HEK293 (cell line): Measurements from ENCODE around the gene HPX.

Experiments used
- CTCF ChIA-PET: fragments of 350-600 bp; formaldehyde crosslinking; extraction: SDS; loops from one replicate; lab custom pipeline; 2021; ENCODE audit warnings: antibody characterized with exemption; lab: Yijun Ruan, JAX
- POLR2A ChIA-PET: fragments of 300-600 bp; formaldehyde crosslinking; extraction: SDS; loops from one replicate; lab custom pipeline; 2020; ENCODE audit warnings: antibody characterized with exemption, inconsistent platforms; lab: Yijun Ruan, JAX
- H3K27ac ChIP-seq: fragments of 200-500 bp; sonication (Bioruptor generic); 2 replicates; pipeline ENCODE4 v1.5.1; 2014; ENCODE audit warnings: low read depth, low read length, control low read depth, inconsistent platforms; ENCODE audit errors: extremely low read depth
- H3K36me3 ChIP-seq, 2 experiments: fragments of 200-500 bp in 1 of 2; sonication (Bioruptor generic) in 1 of 2; 1 replicate in 1 of 2; 2 replicates in 1 of 2; pipeline ENCODE4 v1.5.1; 2014 to 2017; ENCODE audit warnings: inconsistent platforms in 2 of 2, low read length in 2 of 2; ENCODE audit not compliant: control insufficient read depth in 2 of 2, insufficient read depth in 1 of 2
- H3K4me1 ChIP-seq: fragments of 200-500 bp; sonication (Bioruptor generic); 2 replicates; pipeline ENCODE4 v1.5.1; 2014; ENCODE audit warnings: mild to moderate bottlenecking, low read length, inconsistent platforms; ENCODE audit not compliant: control insufficient read depth, insufficient read depth
- H3K4me3 ChIP-seq: 2 replicates; pipeline ENCODE4 v1.5.1; 2011; ENCODE audit warnings: low read depth, mild to moderate bottlenecking, control low read depth, low read length, moderate library complexity
- H3K9me3 ChIP-seq: fragments of 200-500 bp; sonication (Bioruptor generic); 2 replicates; pipeline ENCODE4 v1.5.1; 2014; ENCODE audit warnings: low read depth, low read length, inconsistent platforms; ENCODE audit not compliant: control insufficient read depth, insufficient read depth
- GFI1B ChIP-seq: fragments of 450-650 bp; formaldehyde crosslinking; IDR thresholded peaks from 2 replicates; pipeline ENCODE4 v1.5.1; 2016; ENCODE audit warnings: missing biosample characterization, missing genetic modification characterization
- HOXC10 ChIP-seq: sonication (generic); formaldehyde crosslinking; IDR thresholded peaks from 2 replicates; pipeline ENCODE4 v1.8.1; 2023; ENCODE audit warnings: mild to moderate bottlenecking, missing genetic modification reagents
- KLF8 ChIP-seq: fragments of 450-650 bp; formaldehyde crosslinking; IDR thresholded peaks from 2 replicates; pipeline ENCODE4 v1.5.1; 2016; ENCODE audit warnings: missing biosample characterization, missing genetic modification characterization
- MEIS1 ChIP-seq: sonication (generic); formaldehyde crosslinking; IDR thresholded peaks from 2 replicates; pipeline ENCODE4 v1.8.1; 2022; ENCODE audit warnings: missing genetic modification reagents, mild to moderate bottlenecking, borderline replicate concordance
- MZF1 ChIP-seq: fragments of 450-650 bp; formaldehyde crosslinking; IDR thresholded peaks from 2 replicates; pipeline ENCODE4 v1.5.1; 2017; ENCODE audit warnings: missing biosample characterization, missing genetic modification characterization, borderline replicate concordance
- SP7 ChIP-seq: fragments of 450-650 bp; formaldehyde crosslinking; IDR thresholded peaks from 2 replicates; pipeline ENCODE4 v1.5.1; 2016; ENCODE audit warnings: missing biosample characterization, missing genetic modification characterization
- WT1 ChIP-seq: fragments of 450-650 bp; formaldehyde crosslinking; IDR thresholded peaks from 2 replicates; pipeline ENCODE4 v1.5.1; 2016; ENCODE audit warnings: missing biosample characterization, missing genetic modification characterization
- ZBTB20 ChIP-seq: fragments of 450-650 bp; formaldehyde crosslinking; IDR thresholded peaks from 2 replicates; pipeline ENCODE4 v1.5.1; 2016; ENCODE audit warnings: missing biosample characterization, missing genetic modification characterization
- ZBTB26 ChIP-seq: fragments of 450-650 bp; formaldehyde crosslinking; optimal IDR thresholded peaks from 2 replicates; pipeline ENCODE3; 2016; ENCODE audit warnings: missing biosample characterization, mild to moderate bottlenecking, missing genetic modification characterization
- ZBTB49 ChIP-seq: fragments of 450-650 bp; formaldehyde crosslinking; IDR thresholded peaks from 2 replicates; pipeline ENCODE4 v1.5.1; 2016; ENCODE audit warnings: missing biosample characterization, missing genetic modification characterization, low read depth
- ZBTB6 ChIP-seq: fragments of 450-650 bp; formaldehyde crosslinking; IDR thresholded peaks from 2 replicates; pipeline ENCODE4 v1.5.1; 2017; ENCODE audit warnings: missing biosample characterization, missing genetic modification characterization
- ZEB2 ChIP-seq: fragments of 450-650 bp; formaldehyde crosslinking; IDR thresholded peaks from 2 replicates; pipeline ENCODE4 v1.5.1; 2016; ENCODE audit warnings: missing biosample characterization, missing genetic modification characterization
- ZNF121 ChIP-seq: fragments of 450-650 bp; formaldehyde crosslinking; IDR thresholded peaks from 2 replicates; pipeline ENCODE4 v1.5.1; 2016; ENCODE audit warnings: missing biosample characterization, missing genetic modification characterization
- ZNF132 ChIP-seq: fragments of 450-650 bp; formaldehyde crosslinking; IDR thresholded peaks from 2 replicates; pipeline ENCODE4 v1.5.1; 2017; ENCODE audit warnings: missing biosample characterization, missing genetic modification characterization, borderline replicate concordance
- ZNF133 ChIP-seq: fragments of 450-650 bp; formaldehyde crosslinking; IDR thresholded peaks from 2 replicates; pipeline ENCODE4 v1.5.1; 2016; ENCODE audit warnings: missing biosample characterization, missing genetic modification characterization
- ZNF184 ChIP-seq: fragments of 450-650 bp; IDR thresholded peaks from 2 replicates; pipeline ENCODE4 v1.5.1; 2018; ENCODE audit warnings: missing biosample characterization, mild to moderate bottlenecking, missing genetic modification characterization
- ZNF202 ChIP-seq: fragments of 450-650 bp; formaldehyde crosslinking; IDR thresholded peaks from 2 replicates; pipeline ENCODE4 v1.5.1; 2016; ENCODE audit warnings: missing biosample characterization, missing genetic modification characterization, borderline replicate concordance
- ZNF223 ChIP-seq: fragments of 450-650 bp; formaldehyde crosslinking; IDR thresholded peaks from 2 replicates; pipeline ENCODE4 v1.5.1; 2016; ENCODE audit warnings: missing biosample characterization, missing genetic modification characterization
- ZNF274 ChIP-seq, 2 experiments: fragments of 200-500 bp in 1 of 2; fragments of 450-650 bp in 1 of 2; sonication (Bioruptor generic) in 1 of 2; formaldehyde crosslinking in 1 of 2; IDR thresholded peaks; 2 replicates each; pipeline versions ENCODE4 v1.5.1 to v1.6.1; 2014 to 2016; ENCODE audit warnings: borderline replicate concordance in 1 of 2, inconsistent platforms in 1 of 2, low read length in 1 of 2, missing biosample characterization in 1 of 2, missing genetic modification characterization in 1 of 2
- ZNF311 ChIP-seq: fragments of 450-650 bp; formaldehyde crosslinking; IDR thresholded peaks from 2 replicates; pipeline ENCODE4 v1.5.1; 2017; ENCODE audit warnings: missing biosample characterization, missing genetic modification characterization, borderline replicate concordance
- ZNF324 ChIP-seq: fragments of 450-650 bp; formaldehyde crosslinking; IDR thresholded peaks from 2 replicates; pipeline ENCODE4 v1.5.1; 2016; ENCODE audit warnings: missing biosample characterization, missing genetic modification characterization
- ZNF37A ChIP-seq: fragments of 450-650 bp; IDR thresholded peaks from 2 replicates; pipeline ENCODE4 v1.5.1; 2018; ENCODE audit warnings: missing biosample characterization, missing genetic modification characterization
- ZNF391 ChIP-seq: fragments of 450-650 bp; formaldehyde crosslinking; IDR thresholded peaks from 2 replicates; pipeline ENCODE4 v1.5.1; 2016; ENCODE audit warnings: low read depth, missing biosample characterization, missing genetic modification characterization, borderline replicate concordance
- ZNF416 ChIP-seq: fragments of 450-650 bp; formaldehyde crosslinking; IDR thresholded peaks from 2 replicates; pipeline ENCODE4 v1.5.1; 2016; ENCODE audit warnings: missing biosample characterization, missing genetic modification characterization
- ZNF48 ChIP-seq: fragments of 450-650 bp; formaldehyde crosslinking; IDR thresholded peaks from 2 replicates; pipeline ENCODE4 v1.5.1; 2016; ENCODE audit warnings: missing biosample characterization, missing genetic modification characterization
- ZNF677 ChIP-seq: fragments of 450-650 bp; IDR thresholded peaks from 2 replicates; pipeline ENCODE4 v1.5.0; 2018; ENCODE audit warnings: missing biosample characterization, mild to moderate bottlenecking, missing genetic modification characterization, moderate library complexity
- TF ChIP-seq, protein P1 (sequence below): fragments of 450-650 bp; formaldehyde crosslinking; IDR thresholded peaks from 2 replicates; pipeline ENCODE4 v1.5.1; 2016; ENCODE audit warnings: missing biosample characterization, missing genetic modification characterization, borderline replicate concordance
- TF ChIP-seq, protein P2 (sequence below): fragments of 450-650 bp; formaldehyde crosslinking; IDR thresholded peaks from 2 replicates; pipeline ENCODE4 v1.5.1; 2017; ENCODE audit warnings: missing biosample characterization, missing genetic modification characterization

HPX gene

DNA sequence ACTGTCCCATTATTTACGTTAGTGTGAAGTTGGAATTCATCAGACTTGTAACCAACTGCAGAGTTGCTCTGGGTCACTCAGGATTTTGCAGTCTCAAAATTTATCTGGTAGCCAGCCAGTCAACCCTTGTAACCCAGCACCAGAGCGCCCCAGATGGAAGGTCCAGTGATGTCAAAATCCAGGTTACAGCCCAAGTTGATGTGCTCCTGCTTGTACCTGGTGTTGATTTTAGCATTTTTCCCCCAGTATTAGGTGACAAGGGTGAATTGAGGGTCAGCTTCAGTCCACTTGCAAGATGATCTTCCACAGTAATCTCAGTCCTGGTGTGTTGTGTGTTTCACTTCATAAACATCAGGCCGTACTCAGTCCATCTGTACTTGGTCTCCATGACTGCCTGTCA, 48.0 kb upstream of the HPX start:
- no peaks in the 10 kb centered on the region for H3K4me1 ChIP-seq
- ChIA-PET CTCF (interaction anchor here (0.9 to 2.6 kb wide), 3 partner anchors 14 to 135 kb away, joined by 3 to 10 read pairs (median 5); no protein-coding TSS in a partner anchor), POLR2A (no interaction called here)
- H3K9me3 ChIP-seq = no peaks in the 10 kb centered on the region
- no peak overlapping the region for H3K27ac ChIP-seq
- no peak overlapping the region for H3K4me3 ChIP-seq
- peaks cover 3 to 86% of the 10 kb centered on the region in 2 experiments; a peak in 2 of 3 replicates for H3K36me3 ChIP-seq
- TF ChIP-seq ZNF677 (tag by site-specific recombination) (no peak), ZBTB20 (no peak), ZNF202 (tag by site-specific recombination) (no peak), ZNF416 (no peak), ZNF121 (tag by site-specific recombination) (no peak), WT1 (tag by site-specific recombination) (no peak), ZBTB49 (tag by site-specific recombination) (no peak), ZNF132 (tag by site-specific recombination) (no peak), ZBTB26 (tag by site-specific recombination) (no peak), ZNF223 (no peak), ZNF274 (IDR thresholded peaks at IDR 0.05; ENCODE audit: low read length) (no peak), ZNF274 (tag by site-specific recombination; IDR thresholded peaks at IDR 0.05; ENCODE audit: borderline replicate concordance) (no peak), ZNF391 (tag by site-specific recombination) (no peak), ZNF311 (no peak), ZNF37A (no peak), ZNF324 (tag by site-specific recombination) (no peak), ZNF133 (no peak), MZF1 (no peak), KLF8 (tag by site-specific recombination) (no peak), ZBTB6 (tag by site-specific recombination) (no peak)

- peaks cover 3 to 86% of the 10 kb centered on the region in 2 experiments; a peak in 2 of 3 replicates for H3K36me3 ChIP-seq
- ChIA-PET POLR2A (no interaction called here), CTCF (interaction anchor here (2.6 kb wide), 1 partner anchor 110 kb away, joined by 10 read pairs; no protein-coding TSS in a partner anchor)
- no peaks in the 10 kb centered on the region for H3K9me3 ChIP-seq
- no peaks in the 10 kb centered on the region for H3K4me1 ChIP-seq
- H3K4me3 ChIP-seq = no peak overlapping the region
- TF ChIP-seq SP7 (no peak), HOXC10 (CRISPR knock-in tag) (no peak), GFI1B (tag by site-specific recombination) (no peak), ZNF48 (tag by site-specific recombination) (no peak), ZNF184 (tag by site-specific recombination) (no peak), ZEB2 (tag by site-specific recombination) (no peak), MEIS1 (CRISPR knock-in tag) (no peak)
- TF ChIP-seq, protein P1, sequence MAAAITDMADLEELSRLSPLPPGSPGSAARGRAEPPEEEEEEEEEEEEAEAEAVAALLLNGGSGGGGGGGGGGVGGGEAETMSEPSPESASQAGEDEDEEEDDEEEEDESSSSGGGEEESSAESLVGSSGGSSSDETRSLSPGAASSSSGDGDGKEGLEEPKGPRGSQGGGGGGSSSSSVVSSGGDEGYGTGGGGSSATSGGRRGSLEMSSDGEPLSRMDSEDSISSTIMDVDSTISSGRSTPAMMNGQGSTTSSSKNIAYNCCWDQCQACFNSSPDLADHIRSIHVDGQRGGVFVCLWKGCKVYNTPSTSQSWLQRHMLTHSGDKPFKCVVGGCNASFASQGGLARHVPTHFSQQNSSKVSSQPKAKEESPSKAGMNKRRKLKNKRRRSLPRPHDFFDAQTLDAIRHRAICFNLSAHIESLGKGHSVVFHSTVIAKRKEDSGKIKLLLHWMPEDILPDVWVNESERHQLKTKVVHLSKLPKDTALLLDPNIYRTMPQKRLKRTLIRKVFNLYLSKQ (tag by site-specific recombination) = no peak
- TF ChIP-seq, protein P2, sequence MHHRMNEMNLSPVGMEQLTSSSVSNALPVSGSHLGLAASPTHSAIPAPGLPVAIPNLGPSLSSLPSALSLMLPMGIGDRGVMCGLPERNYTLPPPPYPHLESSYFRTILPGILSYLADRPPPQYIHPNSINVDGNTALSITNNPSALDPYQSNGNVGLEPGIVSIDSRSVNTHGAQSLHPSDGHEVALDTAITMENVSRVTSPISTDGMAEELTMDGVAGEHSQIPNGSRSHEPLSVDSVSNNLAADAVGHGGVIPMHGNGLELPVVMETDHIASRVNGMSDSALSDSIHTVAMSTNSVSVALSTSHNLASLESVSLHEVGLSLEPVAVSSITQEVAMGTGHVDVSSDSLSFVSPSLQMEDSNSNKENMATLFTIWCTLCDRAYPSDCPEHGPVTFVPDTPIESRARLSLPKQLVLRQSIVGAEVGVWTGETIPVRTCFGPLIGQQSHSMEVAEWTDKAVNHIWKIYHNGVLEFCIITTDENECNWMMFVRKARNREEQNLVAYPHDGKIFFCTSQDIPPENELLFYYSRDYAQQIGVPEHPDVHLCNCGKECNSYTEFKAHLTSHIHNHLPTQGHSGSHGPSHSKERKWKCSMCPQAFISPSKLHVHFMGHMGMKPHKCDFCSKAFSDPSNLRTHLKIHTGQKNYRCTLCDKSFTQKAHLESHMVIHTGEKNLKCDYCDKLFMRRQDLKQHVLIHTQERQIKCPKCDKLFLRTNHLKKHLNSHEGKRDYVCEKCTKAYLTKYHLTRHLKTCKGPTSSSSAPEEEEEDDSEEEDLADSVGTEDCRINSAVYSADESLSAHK = no peak
- H3K27ac ChIP-seq = no peak overlapping the region
Measured at GRCh38 chr11:6488342-6488741, 47.6 kb upstream of the HPX start.
